Activated naive CD4-positive, alpha-beta T cell treated with anti-CD3 and anti-CD28 coated beads, Interleukin-2, amount 50 U/mL, for 24 hours (primary cell): ENCODE data around the gene GPSM1.
A peak's percentile ranks its signal among the peaks of the same experiment; 100 is the strongest.

Experiments
- H3K27ac Mint-ChIP-seq: one replicate; pipeline ENCODE4 v1.8.0; 2021; ENCODE audit warnings: mild to moderate bottlenecking, mixed read lengths
- H3K27me3 Mint-ChIP-seq: one replicate; pipeline ENCODE4 v1.8.0; 2021; ENCODE audit warnings: mixed read lengths
- H3K36me3 Mint-ChIP-seq: one replicate; pipeline ENCODE4 v1.8.0; 2021; ENCODE audit warnings: mixed read lengths
- H3K4me1 Mint-ChIP-seq: one replicate; pipeline ENCODE4 v1.8.0; 2021; ENCODE audit warnings: mixed read lengths
- H3K4me3 Mint-ChIP-seq: one replicate; pipeline ENCODE4 v1.8.0; 2021; ENCODE audit warnings: mild to moderate bottlenecking, mixed read lengths
- H3K9me3 Mint-ChIP-seq: one replicate; pipeline ENCODE4 v1.8.0; 2021; ENCODE audit warnings: mixed read lengths

GPSM1 gene

DNA sequence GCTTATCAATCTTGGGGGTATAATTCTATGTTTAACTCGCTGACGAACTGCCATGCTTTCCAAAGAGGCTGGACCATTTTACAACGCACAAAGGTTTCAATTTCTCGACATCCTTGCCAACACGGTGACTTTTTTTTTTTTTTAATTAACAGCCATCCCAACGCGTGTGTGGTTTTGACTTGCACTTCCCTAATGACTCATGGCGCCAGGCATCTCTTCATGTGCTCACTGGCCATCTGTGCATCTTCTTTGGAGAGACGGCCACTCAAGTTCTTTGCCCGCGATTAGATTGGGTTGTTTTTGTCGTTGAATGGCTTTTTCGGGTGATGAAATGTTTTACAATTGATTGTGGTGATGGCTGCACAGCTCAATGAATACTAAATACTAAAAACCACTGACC, 58.7 kb downstream of the GPSM1 start:
- Mint-ChIP-seq H3K27me3 (no peaks in the 10 kb centered on the region), H3K27ac (no peak overlapping the region), H3K4me1 (peaks cover 18% of the 10 kb centered on the region), H3K9me3 (no peaks in the 10 kb centered on the region), H3K4me3 (no peak overlapping the region), H3K36me3 (peaks cover 19% of the 10 kb centered on the region)

DNA sequence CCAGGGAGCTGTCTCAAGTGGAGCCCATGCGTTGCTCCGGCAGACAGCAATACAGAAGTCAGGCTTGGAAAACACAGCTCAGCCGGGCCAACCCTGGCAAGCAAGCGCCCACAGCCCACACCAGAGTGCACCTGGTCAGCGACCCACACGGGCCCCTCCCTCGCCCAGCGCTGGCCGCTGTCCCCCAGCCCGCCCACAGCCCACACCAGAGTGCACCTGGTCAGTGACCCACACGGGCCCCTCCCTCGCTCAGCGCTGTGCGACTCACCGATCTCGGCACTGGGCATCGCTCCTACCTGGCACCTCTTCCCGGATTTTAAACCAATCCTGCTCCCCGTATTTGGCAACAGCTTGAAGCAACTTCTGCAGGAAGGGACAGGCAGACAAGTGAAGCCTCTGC, 59.9 kb downstream of the GPSM1 start:
- H3K9me3 Mint-ChIP-seq, result no peaks in the 10 kb centered on the region
- H3K4me1 Mint-ChIP-seq, result peaks cover 23% of the 10 kb centered on the region
- H3K27me3 Mint-ChIP-seq, result no peaks in the 10 kb centered on the region
- no peak overlapping the region for H3K27ac Mint-ChIP-seq
- H3K4me3 Mint-ChIP-seq, result no peak overlapping the region
- peaks cover 24% of the 10 kb centered on the region for H3K36me3 Mint-ChIP-seq

DNA sequence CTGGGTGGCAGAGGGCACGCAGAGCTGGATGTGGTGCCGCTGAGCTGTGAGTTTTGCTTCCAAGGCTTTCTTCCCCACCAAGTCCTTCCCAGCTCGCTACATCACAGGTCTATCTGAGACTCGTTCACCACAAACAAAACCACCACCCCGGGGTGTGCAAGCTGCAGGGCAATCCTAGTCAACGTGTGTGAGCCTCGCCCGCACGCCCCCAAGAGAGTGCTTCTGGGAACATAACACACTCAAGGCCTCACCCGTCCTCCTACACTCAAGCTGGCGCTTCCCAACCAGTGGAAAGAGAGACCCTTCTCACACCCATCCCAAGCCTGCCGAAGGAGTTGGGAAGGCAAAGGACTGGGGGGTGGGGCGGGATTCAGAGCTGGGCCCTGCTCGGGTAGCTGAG, 62.1 kb downstream of the GPSM1 start:
- Mint-ChIP-seq H3K36me3 (peaks cover 24% of the 10 kb centered on the region), H3K9me3 (no peaks in the 10 kb centered on the region), H3K4me1 (peaks cover 23% of the 10 kb centered on the region), H3K27me3 (no peaks in the 10 kb centered on the region), H3K4me3 (no peak overlapping the region), H3K27ac (no peak overlapping the region)

DNA sequence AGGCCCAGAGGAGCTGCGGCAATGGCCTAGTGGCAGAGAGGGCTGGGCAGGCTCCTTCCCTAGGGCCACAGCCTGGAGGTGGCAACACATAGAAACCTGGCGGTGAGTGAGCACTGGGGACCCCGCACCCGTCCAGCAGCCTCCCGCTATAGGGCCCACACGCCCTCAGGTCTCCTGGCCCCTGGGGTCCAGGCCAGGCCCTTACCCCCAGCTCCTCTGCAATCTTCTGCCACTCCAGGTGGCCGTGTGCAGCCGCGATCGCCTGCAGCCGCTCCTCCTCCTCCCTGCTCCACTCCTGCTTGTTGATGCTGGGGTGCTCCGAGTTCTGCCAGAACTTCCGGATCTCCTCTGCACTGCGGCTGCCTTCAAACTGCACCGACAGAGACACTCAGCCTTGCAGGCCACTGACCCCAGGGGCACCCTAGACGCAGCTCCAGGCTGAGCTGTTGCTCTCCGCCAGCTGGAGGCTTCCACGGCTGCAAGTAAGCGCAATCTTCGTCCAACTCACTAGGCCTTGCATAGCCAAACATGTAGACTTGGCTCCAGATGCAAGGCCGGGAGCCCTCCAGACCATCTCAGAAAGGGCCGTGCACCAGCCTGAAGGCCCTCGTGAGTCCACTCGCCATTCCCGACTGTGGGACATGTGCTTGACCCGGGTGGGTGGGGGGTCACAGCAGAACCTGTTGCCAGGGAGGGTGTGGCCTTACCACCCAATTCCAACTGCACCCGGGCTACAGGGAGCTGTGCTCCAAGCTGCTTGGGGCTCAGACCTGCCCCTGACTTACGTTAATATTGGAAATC, 64.6 kb downstream of the GPSM1 start:
- H3K27ac Mint-ChIP-seq, result no peak overlapping the region
- H3K36me3 Mint-ChIP-seq, result peaks cover 16% of the 10 kb centered on the region
- no peaks in the 10 kb centered on the region for H3K27me3 Mint-ChIP-seq
- H3K4me1 Mint-ChIP-seq, result peaks cover 9% of the 10 kb centered on the region
- H3K9me3 Mint-ChIP-seq, result no peaks in the 10 kb centered on the region
- H3K4me3 Mint-ChIP-seq, result no peak overlapping the region

DNA sequence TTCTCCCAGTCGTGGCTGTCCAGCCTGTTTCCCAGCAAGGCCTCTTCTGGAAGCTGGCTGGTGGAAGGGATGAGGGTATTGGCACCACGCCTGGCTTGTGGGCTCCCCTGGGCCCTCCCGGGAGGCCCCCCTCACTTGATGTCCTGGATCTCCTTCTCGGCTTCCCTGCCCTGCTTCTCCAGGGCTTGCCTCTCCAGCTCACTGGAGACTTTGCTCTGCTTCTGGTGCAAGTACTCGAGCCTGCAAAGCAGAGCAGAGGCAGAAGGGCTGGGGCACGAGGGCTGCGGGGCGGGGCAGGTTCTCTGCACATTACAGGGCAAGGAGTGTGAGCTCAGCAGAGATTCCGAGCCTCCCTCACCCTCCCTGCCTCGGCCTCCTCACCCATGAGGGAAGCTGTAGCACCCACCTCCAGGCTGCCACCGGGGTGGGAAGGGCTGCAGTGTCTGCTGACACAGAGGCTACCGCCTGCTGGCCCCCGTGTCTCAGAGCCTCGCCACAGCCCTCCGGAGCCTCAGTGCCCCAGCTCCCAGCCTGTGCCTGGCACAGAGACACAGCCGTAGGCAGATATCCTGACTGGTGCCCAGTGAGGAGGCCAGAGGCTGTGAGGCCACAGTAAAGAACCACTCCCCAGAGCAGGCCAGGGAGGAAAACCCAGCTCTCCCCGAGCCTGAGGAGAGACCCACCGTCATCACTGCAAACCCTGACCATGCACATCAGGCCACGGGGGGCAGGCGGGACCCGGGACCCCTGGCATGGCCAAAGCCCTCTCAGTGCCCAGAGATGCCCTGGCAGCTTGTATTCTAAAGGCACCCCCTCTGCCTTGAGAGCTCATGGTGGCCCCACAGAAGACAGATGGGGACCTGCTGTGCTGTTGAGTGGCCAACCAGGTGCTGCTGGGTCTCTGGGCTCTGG, 65.5 kb downstream of the GPSM1 start:
- Mint-ChIP-seq H3K27ac (no peak overlapping the region), H3K36me3 (peaks cover 13% of the 10 kb centered on the region), H3K27me3 (no peaks in the 10 kb centered on the region), H3K4me3 (no peak overlapping the region), H3K9me3 (no peaks in the 10 kb centered on the region), H3K4me1 (peaks cover 12% of the 10 kb centered on the region)

DNA sequence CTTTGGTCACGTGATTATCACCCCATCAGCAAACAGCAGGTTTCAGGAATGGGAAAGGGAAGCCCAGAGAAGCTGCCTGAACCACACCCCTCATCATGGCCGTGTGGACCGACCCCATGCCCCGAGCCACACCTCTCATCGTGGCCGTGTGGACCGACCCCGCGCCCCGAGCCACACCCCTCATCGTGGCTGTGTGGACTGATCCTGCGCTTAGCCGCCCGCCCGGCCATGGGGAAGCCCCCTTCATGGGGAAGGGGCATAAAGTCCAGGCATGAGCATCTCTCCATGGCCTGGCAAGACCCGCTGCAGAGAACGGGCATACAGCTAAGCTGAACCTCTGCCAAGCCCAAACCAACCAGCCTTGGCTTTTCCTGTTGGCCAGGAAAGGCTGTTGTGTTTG, 66.2 kb downstream of the GPSM1 start:
- Mint-ChIP-seq H3K36me3 (peaks cover 13% of the 10 kb centered on the region), H3K4me1 (peaks cover 16% of the 10 kb centered on the region), H3K9me3 (no peaks in the 10 kb centered on the region), H3K27me3 (no peaks in the 10 kb centered on the region), H3K27ac (no peak overlapping the region), H3K4me3 (no peak overlapping the region)

DNA sequence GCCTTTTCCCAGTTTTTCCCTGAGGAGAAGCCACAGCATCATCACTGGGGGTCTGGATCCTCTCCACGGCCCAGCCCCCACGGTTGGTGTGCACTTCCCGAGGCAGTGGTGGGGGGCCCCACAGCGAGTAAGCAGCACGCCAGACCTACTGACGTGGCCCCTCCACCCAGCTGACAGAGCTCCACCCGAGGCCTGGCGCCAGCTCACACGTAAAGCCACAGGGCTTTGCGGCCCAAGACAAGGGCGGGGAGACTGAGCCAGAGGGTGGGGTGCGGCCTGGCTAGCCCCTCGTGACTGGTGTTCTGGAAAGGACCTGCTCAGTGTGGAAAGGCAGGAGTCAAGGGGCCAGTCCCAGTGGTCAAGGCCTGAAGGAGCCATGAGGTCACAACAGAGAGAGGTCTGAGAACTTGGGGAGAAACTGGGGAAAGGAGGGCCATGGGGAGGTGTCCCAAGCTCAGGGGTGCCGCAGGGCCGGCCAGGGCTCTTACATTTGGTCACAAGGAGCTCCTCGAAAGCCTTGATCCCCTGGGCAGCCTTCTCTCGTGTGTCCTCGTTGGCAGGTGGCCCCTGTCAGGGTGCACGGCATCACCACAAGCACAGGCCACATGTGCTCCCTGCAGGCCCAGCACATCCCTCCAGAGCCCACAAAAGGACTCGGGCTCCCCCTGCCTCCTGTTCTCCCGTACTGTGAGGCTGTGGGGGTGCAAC, 67.1 kb downstream of the GPSM1 start:
- Mint-ChIP-seq H3K27me3 (no peaks in the 10 kb centered on the region), H3K4me3 (no peak overlapping the region), H3K36me3 (peaks cover 15% of the 10 kb centered on the region), H3K27ac (no peak overlapping the region), H3K9me3 (no peaks in the 10 kb centered on the region), H3K4me1 (peaks cover 24% of the 10 kb centered on the region)

DNA sequence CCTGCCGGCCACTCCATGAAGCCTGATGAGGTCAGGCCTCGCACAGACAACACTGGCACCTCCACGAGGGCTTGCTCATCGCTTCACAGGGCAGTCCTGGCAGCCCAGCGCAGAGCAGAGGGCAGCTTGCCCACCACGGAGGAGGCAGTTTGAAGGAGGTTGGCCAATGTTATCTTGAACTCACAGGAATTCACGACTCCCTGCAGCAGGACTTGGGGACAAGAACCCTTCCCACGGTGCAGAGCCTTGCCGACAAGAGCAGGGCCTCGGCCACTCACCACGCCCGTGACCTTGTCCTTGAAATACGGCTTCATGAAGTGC, 67.6 kb downstream of the GPSM1 start:
- H3K36me3 Mint-ChIP-seq, result peaks cover 12% of the 10 kb centered on the region
- no peak overlapping the region for H3K27ac Mint-ChIP-seq
- no peaks in the 10 kb centered on the region for H3K9me3 Mint-ChIP-seq
- no peak overlapping the region for H3K4me3 Mint-ChIP-seq
- H3K4me1 Mint-ChIP-seq, result peaks cover 24% of the 10 kb centered on the region
- H3K27me3 Mint-ChIP-seq, result no peaks in the 10 kb centered on the region

DNA sequence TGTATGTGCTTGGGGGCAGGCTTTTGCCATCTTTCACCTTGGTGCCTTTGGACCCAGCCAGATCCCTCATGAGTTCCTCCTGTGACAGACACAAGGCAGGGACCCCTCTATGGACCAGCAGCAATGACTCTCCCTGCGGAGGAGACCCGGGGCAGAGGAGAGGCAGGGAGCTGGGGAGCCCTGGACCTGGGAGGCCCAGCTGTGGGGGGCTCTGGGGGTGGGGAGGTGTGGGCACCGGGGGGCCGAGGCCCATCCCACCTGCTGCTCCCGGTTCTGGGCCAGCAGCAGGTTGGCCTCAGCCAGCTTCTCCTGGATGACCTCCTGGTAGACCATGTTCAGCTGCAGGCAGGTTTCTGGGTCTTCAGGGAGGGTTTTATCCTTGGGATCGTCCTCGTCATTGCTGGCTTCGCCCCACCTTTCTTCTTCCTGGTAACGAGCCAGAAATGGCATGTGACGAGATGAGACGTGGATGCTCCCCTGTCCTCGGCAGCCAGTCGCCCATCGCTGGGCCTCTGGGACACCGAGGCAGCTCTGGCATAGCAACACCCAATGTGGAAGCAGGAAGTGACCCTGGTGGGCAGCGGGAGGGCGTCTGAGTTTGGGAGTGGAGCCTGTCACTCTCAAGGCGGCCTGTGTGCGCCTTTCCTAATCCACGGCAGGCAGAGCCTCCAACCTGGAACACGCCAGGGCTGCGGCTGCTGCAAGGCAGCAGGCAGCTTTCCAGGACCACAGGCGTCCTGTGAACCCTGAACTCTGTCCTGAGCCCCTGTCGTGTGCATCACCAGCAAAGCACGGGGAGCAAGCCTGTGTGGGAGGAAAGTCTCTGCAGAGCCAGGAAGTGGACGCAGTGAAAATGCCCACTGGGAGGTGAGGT, 68.2 kb downstream of the GPSM1 start:
- H3K4me3 Mint-ChIP-seq, result no peak overlapping the region
- H3K27ac Mint-ChIP-seq, result no peak overlapping the region
- H3K36me3 Mint-ChIP-seq, result peaks cover 11% of the 10 kb centered on the region
- peaks cover 26% of the 10 kb centered on the region for H3K4me1 Mint-ChIP-seq
- no peaks in the 10 kb centered on the region for H3K9me3 Mint-ChIP-seq
- H3K27me3 Mint-ChIP-seq, result no peaks in the 10 kb centered on the region

DNA sequence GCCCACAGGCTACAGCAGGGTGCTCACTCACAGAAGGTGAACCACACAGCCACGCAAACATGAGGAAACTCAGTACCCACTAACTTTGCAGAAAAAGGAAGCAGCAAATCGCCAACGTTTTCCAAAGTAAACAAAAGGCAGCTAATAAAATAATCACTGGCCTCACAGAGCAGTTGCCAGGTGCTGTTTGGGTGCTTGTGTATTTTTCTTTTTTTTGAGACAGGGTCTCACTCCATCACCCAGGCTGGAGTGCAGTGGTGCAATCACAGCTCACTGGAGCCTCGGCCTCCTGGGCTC, 68.8 kb downstream of the GPSM1 start:
- H3K36me3 Mint-ChIP-seq, result peaks cover 11% of the 10 kb centered on the region
- no peak overlapping the region for H3K4me3 Mint-ChIP-seq
- peaks cover 28% of the 10 kb centered on the region for H3K4me1 Mint-ChIP-seq
- H3K9me3 Mint-ChIP-seq, result no peaks in the 10 kb centered on the region
- H3K27me3 Mint-ChIP-seq, result no peaks in the 10 kb centered on the region
- H3K27ac Mint-ChIP-seq, result no peak overlapping the region

DNA sequence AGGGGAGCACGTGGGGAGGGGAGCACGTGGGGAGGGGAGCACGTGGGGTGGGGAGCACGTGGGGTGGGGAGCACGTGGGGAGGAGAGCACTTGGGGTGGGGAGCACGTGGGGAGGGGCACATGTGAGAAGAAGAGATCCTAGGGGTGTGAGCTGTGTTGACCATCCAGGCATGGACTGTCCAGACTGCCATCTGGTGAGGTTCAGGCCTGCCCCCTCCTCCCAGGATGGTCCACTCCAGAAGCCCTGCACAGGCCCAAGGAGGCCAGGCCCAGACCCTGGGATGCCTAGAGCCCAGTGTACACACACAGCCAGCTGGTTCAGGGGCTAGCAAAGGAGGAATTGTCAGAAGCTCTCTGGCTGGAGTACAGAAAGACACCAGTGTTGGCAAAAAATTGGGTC, 70.3 kb downstream of the GPSM1 start:
- no peak overlapping the region for H3K4me3 Mint-ChIP-seq
- no peaks in the 10 kb centered on the region for H3K9me3 Mint-ChIP-seq
- H3K36me3 Mint-ChIP-seq, result peaks cover 9% of the 10 kb centered on the region
- H3K27ac Mint-ChIP-seq, result no peak overlapping the region
- peaks cover 33% of the 10 kb centered on the region for H3K4me1 Mint-ChIP-seq
- no peaks in the 10 kb centered on the region for H3K27me3 Mint-ChIP-seq

DNA sequence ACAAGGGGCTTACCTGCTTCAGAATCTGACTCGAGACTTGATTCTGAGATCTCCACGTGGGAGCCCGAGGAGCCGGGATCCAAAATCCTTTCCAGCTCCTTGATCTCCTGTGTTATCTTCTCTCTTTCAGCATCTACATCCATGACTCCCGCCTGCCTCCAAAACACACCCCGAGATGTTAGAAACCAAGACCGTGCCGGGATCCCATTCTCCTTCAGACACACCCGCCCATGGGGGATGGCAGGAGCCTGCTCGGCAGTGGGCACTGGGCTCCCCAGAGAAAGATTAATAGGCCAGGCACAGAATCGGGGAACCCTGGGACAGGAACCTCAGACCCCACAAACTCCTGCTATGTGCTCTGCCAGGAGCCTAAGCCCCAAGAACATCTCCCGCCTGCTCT, 70.9 kb downstream of the GPSM1 start:
- H3K27me3 Mint-ChIP-seq, result no peaks in the 10 kb centered on the region
- peaks cover 9% of the 10 kb centered on the region for H3K36me3 Mint-ChIP-seq
- no peaks in the 10 kb centered on the region for H3K9me3 Mint-ChIP-seq
- peaks cover 35% of the 10 kb centered on the region for H3K4me1 Mint-ChIP-seq
- peak overlapping the region; percentile 94 for H3K4me3 Mint-ChIP-seq
- no peak overlapping the region for H3K27ac Mint-ChIP-seq

DNA sequence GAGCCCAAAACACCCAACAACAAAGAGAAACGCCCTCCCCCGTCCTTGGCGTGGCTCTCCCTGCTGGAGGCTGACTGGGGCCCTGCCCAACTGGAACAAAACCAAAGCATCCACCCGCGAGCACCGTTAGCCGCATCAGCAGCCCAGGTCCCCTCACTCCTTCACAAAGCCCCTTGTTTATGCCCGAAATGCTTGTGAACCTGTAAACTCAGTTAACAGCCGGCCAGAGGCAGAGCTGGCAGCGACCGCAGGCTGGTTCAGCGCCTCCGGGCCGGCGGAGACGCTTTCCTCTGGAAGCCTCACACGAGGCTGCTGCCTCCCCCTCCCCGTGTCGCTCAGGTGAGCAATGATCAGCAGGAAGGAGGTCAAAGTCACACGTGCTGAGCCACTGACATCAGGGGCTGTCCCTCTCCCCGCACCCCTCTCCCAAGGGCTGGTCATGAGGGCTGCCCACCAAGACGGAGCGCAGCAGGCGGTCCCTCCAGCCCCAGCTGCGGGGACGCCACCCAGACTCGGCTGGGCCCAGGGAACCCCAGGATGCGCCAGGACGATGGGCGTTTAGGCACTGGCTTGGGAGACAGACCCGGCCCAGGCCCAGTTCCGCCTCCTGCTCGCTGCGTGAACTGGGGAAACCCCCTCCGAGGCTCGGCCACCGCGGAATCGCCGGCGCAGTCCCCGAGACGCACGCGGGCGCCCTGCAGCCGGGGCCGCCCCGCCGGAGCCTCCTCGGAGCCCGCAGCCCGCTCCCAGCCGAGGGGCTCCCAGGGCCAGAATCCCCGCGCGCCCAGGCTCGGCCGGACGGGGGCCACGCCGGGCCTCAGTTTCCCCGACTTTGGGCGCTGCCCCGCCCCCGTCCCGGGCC, 72.1 kb downstream of the GPSM1 start:
- peaks cover 9% of the 10 kb centered on the region for H3K36me3 Mint-ChIP-seq
- H3K27me3 Mint-ChIP-seq, result no peaks in the 10 kb centered on the region
- H3K4me1 Mint-ChIP-seq, result peaks cover 46% of the 10 kb centered on the region
- peak overlapping the region; percentile 84 for H3K27ac Mint-ChIP-seq
- peak overlapping the region; percentile 94 for H3K4me3 Mint-ChIP-seq
- no peaks in the 10 kb centered on the region for H3K9me3 Mint-ChIP-seq

DNA sequence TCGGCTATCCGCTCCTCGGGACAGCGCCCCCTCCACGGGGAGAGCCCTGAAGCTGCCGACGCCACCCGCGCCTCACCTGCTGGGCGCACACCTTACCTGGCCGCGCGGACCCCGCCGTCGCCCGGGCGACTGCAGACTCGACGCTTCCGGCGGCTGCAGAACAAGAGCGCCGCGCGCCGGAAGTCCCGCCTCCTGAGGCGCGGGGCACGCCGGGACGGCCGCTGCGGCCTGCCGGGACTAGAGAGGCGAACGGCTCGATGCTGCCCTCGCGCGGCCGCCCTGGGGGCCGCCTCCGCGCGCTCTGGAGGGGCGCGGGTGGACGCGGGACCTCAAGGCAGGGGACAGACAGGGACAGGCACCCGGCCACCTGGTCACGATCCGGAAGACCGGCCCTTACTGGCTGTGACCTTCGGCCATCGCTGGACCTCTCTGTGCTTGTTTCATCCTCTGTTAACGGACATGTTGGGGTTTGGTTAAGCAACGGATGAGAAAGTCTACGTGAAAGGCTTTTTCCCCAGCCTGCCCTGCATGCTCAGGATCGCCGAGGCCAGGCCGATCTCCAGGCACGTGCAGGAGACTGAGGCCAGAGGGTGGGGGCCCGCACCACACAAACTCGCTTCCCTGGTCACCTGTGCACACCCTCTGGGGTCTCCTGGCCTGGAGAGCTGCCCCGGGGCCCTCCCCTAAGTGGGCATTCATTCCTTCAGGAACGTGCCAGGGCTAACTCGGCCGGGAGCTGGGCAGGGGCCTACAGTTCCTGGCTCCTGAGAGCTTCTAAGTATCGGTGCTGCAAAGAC, 72.9 kb downstream of the GPSM1 start, which contains the start of gene SNAPC4:
Gene SNAPC4 (minus strand): TSS at position 133 of the 797 bp plus-strand sequence. CDS start 1,742 bp downstream, outside the sequence.
- Mint-ChIP-seq H3K4me3 (peak within 1 kb of the TSS; percentile 94), H3K27ac (peak within 1 kb of the TSS; percentile 84), H3K36me3 (peaks cover 7% of the 10 kb centered on the region), H3K27me3 (no peaks in the 10 kb centered on the region), H3K9me3 (no peaks in the 10 kb centered on the region), H3K4me1 (peaks cover 54% of the 10 kb centered on the region)
